HepG2 (cell line): ENCODE measurements around the gene CFAP61. TPM values are rescaled to one million over a fixed set of nuclear protein-coding genes. Genes with fewer than 3 reads are reported as not detected.

Experiments used
- CHD2 ChIP-seq: IDR thresholded peaks from 2 replicates; pipeline ENCODE4 v1.6.1; 2011; ENCODE audit warnings: low read depth, low read length, improper control_type of control experiment
- E2F5 ChIP-seq: sonication (generic); formaldehyde crosslinking; conservative IDR thresholded peaks from 2 replicates; pipeline ENCODE4 v1.4.0; 2020; ENCODE audit warnings: missing genetic modification reagents
- FOSL1 ChIP-seq: sonication (generic); formaldehyde crosslinking; IDR thresholded peaks from 2 replicates; pipeline ENCODE4 v1.9.0; 2021; ENCODE audit warnings: missing genetic modification reagents, borderline replicate concordance
- GMEB2 ChIP-seq: IDR thresholded peaks from 2 replicates; pipeline ENCODE4 v1.6.1; 2016; ENCODE audit warnings: missing biosample characterization, missing genetic modification reagents, low read depth
- HINFP ChIP-seq: sonication (generic); formaldehyde crosslinking; IDR thresholded peaks from 2 replicates; pipeline ENCODE4 v1.4.0; 2020; ENCODE audit warnings: low read depth, mild to moderate bottlenecking, missing genetic modification reagents
- KDM4B ChIP-seq: sonication (generic); formaldehyde crosslinking; IDR thresholded peaks from 2 replicates; pipeline ENCODE4 v1.4.0; 2020; ENCODE audit warnings: missing genetic modification reagents
- NFKB2 ChIP-seq: sonication (generic); formaldehyde crosslinking; IDR thresholded peaks from 2 replicates; pipeline ENCODE4 v1.4.0; 2020; ENCODE audit warnings: missing genetic modification reagents, borderline replicate concordance
- ZEB1 ChIP-seq: IDR thresholded peaks from 2 replicates; pipeline ENCODE4 v1.6.1; 2012; ENCODE audit warnings: mild to moderate bottlenecking, low read depth, inconsistent platforms; ENCODE audit not compliant: insufficient replicate concordance
- ZFP41 ChIP-seq: sonication (generic); formaldehyde crosslinking; IDR thresholded peaks from 2 replicates; pipeline ENCODE4 v1.4.0; 2020; ENCODE audit warnings: mild to moderate bottlenecking, missing genetic modification reagents, borderline replicate concordance
- ZHX2 ChIP-seq, 2 experiments: sonication (generic) in 1 of 2; formaldehyde crosslinking in 1 of 2; IDR thresholded peaks; 2 replicates each; pipeline versions ENCODE4 v1.6.1 to v1.9.0; 2014 to 2022; ENCODE audit warnings: antibody characterized with exemption in 1 of 2, borderline replicate concordance in 1 of 2, inconsistent platforms in 1 of 2, low read depth in 1 of 2, missing genetic modification reagents in 1 of 2
- ZNF30 ChIP-seq: sonication (generic); formaldehyde crosslinking; IDR thresholded peaks from 2 replicates; pipeline ENCODE4 v1.5.0; 2020; ENCODE audit warnings: mild to moderate bottlenecking, missing genetic modification reagents
- ZNF510 ChIP-seq: sonication (generic); formaldehyde crosslinking; IDR thresholded peaks from 2 replicates; pipeline ENCODE4 v1.4.0; 2020; ENCODE audit warnings: low read depth, mild to moderate bottlenecking, missing genetic modification reagents
- ZNF569 ChIP-seq: sonication (generic); formaldehyde crosslinking; IDR thresholded peaks from 2 replicates; pipeline ENCODE4 v1.5.0; 2020; ENCODE audit warnings: mild to moderate bottlenecking, missing genetic modification reagents, moderate library complexity, borderline replicate concordance
- ZNF788 ChIP-seq: sonication (generic); formaldehyde crosslinking; IDR thresholded peaks from 2 replicates; pipeline ENCODE4 v1.5.0; 2020; ENCODE audit warnings: mild to moderate bottlenecking, missing genetic modification reagents, borderline replicate concordance
- ZNF800 ChIP-seq: sonication (generic); formaldehyde crosslinking; IDR thresholded peaks from 2 replicates; pipeline ENCODE4 v1.4.0; 2020; ENCODE audit warnings: missing genetic modification reagents
- polyA plus RNA-seq, 8 experiments: library from polyadenylated mRNA; depleted of rRNA in 3 of 8; stranded (reverse) in 7 of 8; unstranded in 1 of 8; fragments of >200 nt; fragmentation: Illumina TruSeq in 4 of 8; extraction: Trizol in 4 of 8; gene quantifications; 2 replicates each; pipeline versions ENCODE4 v1.2.1 to v1.2.3, GENCODE V29; 2011 to 2016; ENCODE audit warnings: low read depth in 4 of 8, missing spikeins in 1 of 8, mixed read lengths in 1 of 8; ENCODE audit not compliant: insufficient read depth in 1 of 8
- total RNA-seq, 5 experiments: library from RNA; depleted of rRNA; stranded (reverse); fragments of >200 nt; fragmentation: Illumina TruSeq; extraction: Trizol; gene quantifications; 2 replicates each; pipeline ENCODE4 v1.2.3, GENCODE V29; 2016; ENCODE audit warnings: low read depth in 1 of 5

Gene CFAP61
- total and polyA plus RNA-seq, 2 of the 13 experiments (the other 11 are each of a cell fraction or from before 2014, with no cell fraction given) = 0.27 TPM; not detected in 1

GRCh38 chr20:20003031-20003954, 49.0 kb upstream of the CFAP61 start (continued):
- TF ChIP-seq ZNF569 (CRISPR knock-in tag) (no peak), ZHX2 (IDR thresholded peaks at IDR 0.05; ENCODE audit: low read depth) (no peak), ZHX2 (CRISPR knock-in tag; IDR thresholded peaks at IDR 0.05; ENCODE audit: borderline replicate concordance) (no peak), ZNF800 (CRISPR knock-in tag) (no peak), GMEB2 (0 out of 2 replicates have a peak, but pooled peaks have one; percentile 2), FOSL1 (CRISPR knock-in tag) (no peak), E2F5 (no peak), KDM4B (CRISPR knock-in tag) (no peak), NFKB2 (CRISPR knock-in tag) (peak; percentile 24; the same call in 1 of the 2 replicates), ZEB1 (no peak), CHD2 (no peak), ZNF510 (CRISPR knock-in tag) (peak; percentile 55; the same call in 1 of the 2 replicates), ZNF788 (0 out of 2 replicates have a peak, but pooled peaks have one; percentile 8), ZFP41 (no peak), HINFP (0 out of 2 replicates have a peak, but pooled peaks have one; percentile 39), ZNF30 (CRISPR knock-in tag) (no peak)
